Fibroblast of lung (primary cell): Measurements from ENCODE around the gene C1QTNF3. TPM values are rescaled to one million over a fixed set of nuclear protein-coding genes. Genes with fewer than 3 reads are reported as not detected.

ENCODE experiments used
- DNase-seq, 2 donors: peaks; one replicate each; pipeline versions ENCODE4 v3.0.0 to v3.0.0-alpha.2; 2010; ENCODE audit warnings: low read depth in 2 of 2
- H2AFZ ChIP-seq: 2 replicates; pipeline ENCODE4 v1.5.1; 2012; ENCODE audit warnings: low read length, control low read depth, inconsistent platforms
- H3K27ac ChIP-seq: 2 replicates; pipeline ENCODE4 v1.5.1; 2011; ENCODE audit warnings: low read length, control low read depth; ENCODE audit not compliant: insufficient read depth
- H3K27me3 ChIP-seq: 2 replicates; pipeline ENCODE4 v1.5.1; 2011; ENCODE audit warnings: mild to moderate bottlenecking, low read length; ENCODE audit not compliant: control insufficient read depth, insufficient read depth
- H3K36me3 ChIP-seq: 2 replicates; pipeline ENCODE4 v1.5.1; 2011; ENCODE audit warnings: low read length; ENCODE audit not compliant: control insufficient read depth, insufficient read depth
- H3K4me1 ChIP-seq: 2 replicates; pipeline ENCODE4 v1.5.1; 2011; ENCODE audit warnings: low read length; ENCODE audit not compliant: control insufficient read depth, insufficient read depth; ENCODE audit errors: extremely low read depth
- H3K4me2 ChIP-seq: 2 replicates; pipeline ENCODE4 v1.5.1; 2011; ENCODE audit warnings: low read length, control low read depth; ENCODE audit not compliant: insufficient read depth; ENCODE audit errors: extremely low read depth
- H3K4me3 ChIP-seq, 4 experiments: fragments of 200-600 bp in 1 of 4; sonication (generic) in 1 of 4; replicated peaks in 1 of 4; 2 replicates each; pipeline ENCODE4 v1.5.1; 2011 to 2016; ENCODE audit warnings: low read length in 4 of 4, low read depth in 3 of 4, mild to moderate bottlenecking in 3 of 4, control low read depth in 2 of 4, inconsistent platforms in 1 of 4, mixed read lengths in 1 of 4; ENCODE audit not compliant: insufficient read depth in 1 of 4; ENCODE audit errors: control extremely low read depth in 1 of 4
- H3K79me2 ChIP-seq: 2 replicates; pipeline ENCODE4 v1.5.1; 2012; ENCODE audit warnings: mild to moderate bottlenecking, low read length, inconsistent platforms; ENCODE audit not compliant: control insufficient read depth, insufficient read depth
- H3K9ac ChIP-seq: 2 replicates; pipeline ENCODE4 v1.5.1; 2011; ENCODE audit warnings: mild to moderate bottlenecking, low read length, control low read depth; ENCODE audit not compliant: insufficient read depth
- H3K9me3 ChIP-seq: 2 replicates; pipeline ENCODE4 v1.5.1; 2012; ENCODE audit warnings: low read depth, low read length; ENCODE audit not compliant: control insufficient read depth, insufficient read depth
- H4K20me1 ChIP-seq: 2 replicates; pipeline ENCODE4 v1.5.1; 2011; ENCODE audit warnings: low read length; ENCODE audit not compliant: control insufficient read depth, insufficient read depth; ENCODE audit errors: extremely low read depth
- EZH2 ChIP-seq: IDR thresholded peaks from 2 replicates; pipeline ENCODE4 v1.5.1; 2012; ENCODE audit warnings: low read length, control low read depth, mild to moderate bottlenecking; ENCODE audit errors: missing control alignments
- polyA plus RNA-seq, 2 donors: library from polyadenylated mRNA; depleted of rRNA in 1 of 2; stranded (reverse) in 1 of 2; unstranded in 1 of 2; fragments of >200 nt; gene quantifications; 2 replicates each; pipeline ENCODE4 v1.2.1, GENCODE V29; 2011 to 2012; ENCODE audit warnings: missing spikeins in 1 of 2
- total RNA-seq: library from RNA; depleted of rRNA; stranded (reverse); fragments of >200 nt; gene quantifications from 2 replicates; pipeline ENCODE4 v1.2.1, GENCODE V29; 2014
- TF ChIP-seq, protein P1 (sequence below), 2 donors: IDR thresholded peaks in 1 of 2; conservative IDR thresholded peaks in 1 of 2; 1 replicate in 1 of 2; 2 replicates in 1 of 2; pipeline ENCODE4 v1.5.1; 2011 to 2012; ENCODE audit warnings: low read length in 2 of 2, control low read depth in 1 of 2, inconsistent platforms in 1 of 2, low read depth in 1 of 2, mild to moderate bottlenecking in 1 of 2

The C1QTNF3 gene
- total and polyA plus RNA-seq, 2 donors (not counting 1 experiment from before 2014, with no cell fraction given), result 0.68 to 1.2 TPM

DNA sequence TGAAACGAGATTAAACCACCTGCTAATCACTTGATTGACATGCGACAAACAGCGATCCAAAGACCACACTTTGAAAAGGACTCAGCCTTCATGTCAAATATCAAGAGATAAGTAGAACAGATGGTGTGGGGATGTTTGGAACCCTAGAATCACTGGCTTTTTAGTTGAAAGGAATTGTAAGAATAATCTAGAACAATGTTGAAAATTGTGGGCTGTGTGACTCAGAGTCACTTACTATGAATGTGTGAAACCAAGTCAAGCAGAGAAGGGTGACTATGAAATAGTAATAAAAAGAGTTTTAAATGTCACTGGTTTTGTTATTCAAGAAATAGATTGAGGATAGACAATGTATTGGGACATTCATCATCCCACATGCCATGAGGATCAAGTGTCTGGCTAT, 14.1 kb upstream of the C1QTNF3 start:
- Histone ChIP-seq H3K9me3 (no peaks in the 10 kb centered on the region), H4K20me1 (no peaks in the 10 kb centered on the region), H2AFZ (no peak overlapping the region), H3K27ac (no peak overlapping the region), H3K4me3 (no peak overlapping the region), H3K4me2 (no peak overlapping the region), H3K9ac (no peak overlapping the region), H3K27me3 (no peaks in the 10 kb centered on the region), H3K36me3 (no peaks in the 10 kb centered on the region), H3K79me2 (no peaks in the 10 kb centered on the region), H3K4me1 (peaks cover 8% of the 10 kb centered on the region)
- DNase-seq, result no peak
- TF ChIP-seq, protein P1, sequence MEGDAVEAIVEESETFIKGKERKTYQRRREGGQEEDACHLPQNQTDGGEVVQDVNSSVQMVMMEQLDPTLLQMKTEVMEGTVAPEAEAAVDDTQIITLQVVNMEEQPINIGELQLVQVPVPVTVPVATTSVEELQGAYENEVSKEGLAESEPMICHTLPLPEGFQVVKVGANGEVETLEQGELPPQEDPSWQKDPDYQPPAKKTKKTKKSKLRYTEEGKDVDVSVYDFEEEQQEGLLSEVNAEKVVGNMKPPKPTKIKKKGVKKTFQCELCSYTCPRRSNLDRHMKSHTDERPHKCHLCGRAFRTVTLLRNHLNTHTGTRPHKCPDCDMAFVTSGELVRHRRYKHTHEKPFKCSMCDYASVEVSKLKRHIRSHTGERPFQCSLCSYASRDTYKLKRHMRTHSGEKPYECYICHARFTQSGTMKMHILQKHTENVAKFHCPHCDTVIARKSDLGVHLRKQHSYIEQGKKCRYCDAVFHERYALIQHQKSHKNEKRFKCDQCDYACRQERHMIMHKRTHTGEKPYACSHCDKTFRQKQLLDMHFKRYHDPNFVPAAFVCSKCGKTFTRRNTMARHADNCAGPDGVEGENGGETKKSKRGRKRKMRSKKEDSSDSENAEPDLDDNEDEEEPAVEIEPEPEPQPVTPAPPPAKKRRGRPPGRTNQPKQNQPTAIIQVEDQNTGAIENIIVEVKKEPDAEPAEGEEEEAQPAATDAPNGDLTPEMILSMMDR (conservative IDR thresholded peaks at IDR 0.05 in 1 of 2, IDR thresholded peaks at IDR 0.05 in 1 of 2; ENCODE audit: low read depth in 1 of 2, low read length in 2 of 2), result no peak
- no peak for TF ChIP-seq EZH2

DNA sequence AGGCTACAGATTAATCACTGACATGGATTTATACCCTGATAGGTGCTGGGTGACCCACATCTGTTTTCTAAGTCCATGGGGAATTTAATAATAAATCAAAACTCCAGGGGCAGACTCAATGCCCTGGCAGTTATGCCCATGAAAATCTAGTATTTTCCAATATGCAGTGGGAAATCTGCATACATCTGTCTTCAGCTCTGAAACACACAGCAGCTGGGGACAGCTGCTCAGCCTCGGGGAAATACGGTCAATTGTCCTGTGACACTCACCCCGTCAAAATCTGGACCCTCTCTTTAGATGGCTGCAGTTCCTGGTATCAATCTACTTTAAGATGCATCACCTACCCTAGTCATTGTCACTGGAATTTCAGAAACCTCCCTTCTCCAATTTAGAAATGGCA, 12.7 kb upstream of the C1QTNF3 start:
- no peak for DNase-seq
- no peaks in the 10 kb centered on the region for H3K36me3 ChIP-seq
- no peak overlapping the region for H3K4me3 ChIP-seq
- H3K9me3 ChIP-seq, result no peaks in the 10 kb centered on the region
- no peak overlapping the region for H3K4me2 ChIP-seq
- peaks cover 8% of the 10 kb centered on the region for H3K4me1 ChIP-seq
- TF ChIP-seq, protein P1 (conservative IDR thresholded peaks at IDR 0.05 in 1 of 2, IDR thresholded peaks at IDR 0.05 in 1 of 2; ENCODE audit: low read depth in 1 of 2, low read length in 2 of 2), result no peak
- TF ChIP-seq EZH2, result no peak
- no peak overlapping the region for H3K9ac ChIP-seq
- H4K20me1 ChIP-seq, result no peaks in the 10 kb centered on the region
- no peaks in the 10 kb centered on the region for H3K79me2 ChIP-seq
- H3K27ac ChIP-seq, result no peak overlapping the region
- H2AFZ ChIP-seq, result no peak overlapping the region
- no peaks in the 10 kb centered on the region for H3K27me3 ChIP-seq

DNA sequence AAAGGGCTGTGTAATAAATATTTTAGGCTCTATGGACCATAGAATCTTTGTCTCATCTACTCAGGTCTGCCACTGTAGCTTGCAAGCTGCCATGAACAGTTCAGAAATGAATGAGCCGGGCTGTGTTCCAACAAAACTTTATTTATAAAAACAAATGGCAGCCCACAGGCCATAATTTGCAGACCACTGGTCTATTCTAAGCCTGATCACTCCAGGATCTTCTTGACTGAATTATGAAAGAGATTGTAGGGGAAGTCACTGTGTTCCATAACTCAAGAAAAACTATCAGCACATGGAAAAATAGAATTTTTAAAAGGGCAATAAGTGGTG, 11.4 kb upstream of the C1QTNF3 start:
- Histone ChIP-seq H3K9me3 (no peaks in the 10 kb centered on the region), H3K4me2 (no peak overlapping the region), H4K20me1 (no peaks in the 10 kb centered on the region), H3K79me2 (no peaks in the 10 kb centered on the region), H3K36me3 (no peaks in the 10 kb centered on the region), H3K27ac (no peak overlapping the region), H3K9ac (no peak overlapping the region), H2AFZ (no peak overlapping the region), H3K27me3 (no peaks in the 10 kb centered on the region), H3K4me1 (peaks cover 8% of the 10 kb centered on the region), H3K4me3 (no peak overlapping the region)
- no peak for TF ChIP-seq EZH2
- TF ChIP-seq, protein P1 (conservative IDR thresholded peaks at IDR 0.05 in 1 of 2, IDR thresholded peaks at IDR 0.05 in 1 of 2; ENCODE audit: low read depth in 1 of 2, low read length in 2 of 2), result no peak
- no peak for DNase-seq
